Aorta (tissue), 5 donors: ENCODE data around the gene CEACAM7. TPM values are rescaled to one million over a fixed set of nuclear protein-coding genes. Genes with fewer than 3 reads are reported as not detected.
"Not testable (repeated sequence)": the region's sequence is repeated elsewhere in the genome, so short reads cannot be mapped to it uniquely, and the experiment has no call there.

Experiments used
- ATAC-seq: fragments of 200-7000 bp; cut with Tn5 transposase; one replicate; pipeline ENCODE4 v1.9.1; 2022; ENCODE audit warnings: moderate library complexity; ENCODE audit not compliant: low FRiP score
- DNase-seq, 2 donors: peaks; one replicate each; pipeline ENCODE4 v3.0.0-alpha.2; 2020
- H3K27ac ChIP-seq, 2 donors: one replicate each; pipeline ENCODE4 v1.5.1; 2013; ENCODE audit warnings: low read length in 2 of 2, mild to moderate bottlenecking in 2 of 2, moderate library complexity in 2 of 2, control low read depth in 1 of 2, inconsistent platforms in 1 of 2, low read depth in 1 of 2
- H3K27me3 ChIP-seq, 2 donors: one replicate each; pipeline ENCODE4 v1.6.1; 2013; ENCODE audit warnings: control low read depth in 1 of 2, low read length in 1 of 2, mild to moderate bottlenecking in 1 of 2, moderate library complexity in 1 of 2; ENCODE audit not compliant: insufficient read depth in 2 of 2, control insufficient read depth in 1 of 2
- H3K36me3 ChIP-seq, 2 donors: one replicate each; pipeline ENCODE4 v1.6.1; 2013; ENCODE audit warnings: control low read depth in 1 of 2, low read length in 1 of 2, mild to moderate bottlenecking in 1 of 2; ENCODE audit not compliant: insufficient read depth in 2 of 2, control insufficient read depth in 1 of 2
- H3K4me1 ChIP-seq, 2 donors: one replicate each; pipeline ENCODE4 v1.6.1; 2013; ENCODE audit warnings: low read length in 2 of 2, control low read depth in 1 of 2, mild to moderate bottlenecking in 1 of 2, moderate library complexity in 1 of 2; ENCODE audit not compliant: insufficient read depth in 2 of 2, control insufficient read depth in 1 of 2
- H3K4me3 ChIP-seq, 2 donors: one replicate each; pipeline ENCODE4 v1.5.1; 2013; ENCODE audit warnings: low read length in 2 of 2, control low read depth in 1 of 2, mild to moderate bottlenecking in 1 of 2
- H3K9me3 ChIP-seq: one replicate; pipeline ENCODE4 v1.6.1; 2013; ENCODE audit warnings: mild to moderate bottlenecking, low read length; ENCODE audit not compliant: control insufficient read depth
- WGBS, 2 donors: extraction: QIAGEN DNeasy Blood & Tissue Kit; methylation state at CpG; one replicate each; pipeline ENCODE4 v1.1.7; 2013; 5-methylcytosine and 5-hydroxymethylcytosine counted together
- intact Hi-C, 2 donors: fragments of 100-400 bp; cut with DNase I; formaldehyde crosslinking; loops; one replicate each; pipeline versions ENCODE4 v1.14.2 to v1.15.0; 2022
- polyA plus RNA-seq, 2 donors: library from polyadenylated mRNA; stranded (reverse); fragments of 200-250 nt; gene quantifications; one replicate each; pipeline ENCODE4 v1.2.3, GENCODE V29; 2013
- total RNA-seq, 2 donors: library from RNA; stranded (reverse); fragmentation: NEBNext Ultra II Directional; extraction: Animal tissue kit (Norgen Biotek cat#: 25700); gene quantifications; one replicate each; pipeline ENCODE4 v1.2.1, GENCODE V29; 2021
- donor health status: healthy with polysubstance abuse.
- donor health status: Bipolar disorder and iron deficiency.
- donor health status: DM: no; HTN: no; CAD: no.
- donor health status: DM: no; HTN: no; CAD: no.
- donor health status: DM: yes; HTN: yes; CAD: no.

The CEACAM7 gene
- total and polyA plus RNA-seq, 4 donors: 0.26 to 7.4 (median 0.61) TPM; not detected in 1

- no peaks in the 10 kb centered on the region for H3K27me3 ChIP-seq
- WGBS, 2 donors: 80 to 83% methylated on average over 8 of the region's 8 CpGs
- DNase-seq: no peak
These were observed 22.0 kb upstream of the CEACAM7 start for GRCh38 chr19:41709951-41710645.

DNA sequence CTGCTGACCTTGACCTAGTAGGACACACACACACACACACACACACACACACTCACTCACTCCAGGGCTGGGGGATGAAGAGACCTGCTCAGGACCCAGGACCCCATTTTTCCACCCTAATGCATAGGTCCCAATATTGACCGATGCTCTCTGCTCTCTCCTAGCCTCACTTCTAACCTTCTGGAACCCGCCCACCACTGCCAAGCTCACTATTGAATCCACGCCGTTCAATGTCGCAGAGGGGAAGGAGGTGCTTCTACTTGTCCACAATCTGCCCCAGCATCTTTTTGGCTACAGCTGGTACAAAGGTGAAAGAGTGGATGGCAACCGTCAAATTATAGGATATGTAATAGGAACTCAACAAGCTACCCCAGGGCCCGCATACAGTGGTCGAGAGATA, 21.4 kb upstream of the CEACAM7 start:
- H3K27me3 ChIP-seq, DNase-seq, H3K4me3 ChIP-seq, H3K36me3 ChIP-seq, intact Hi-C loops, H3K27ac ChIP-seq, H3K4me1 ChIP-seq, H3K9me3 ChIP-seq, ATAC-seq: not testable (repeated sequence)
- 79 to 84% methylated on average over 8 of the region's 8 CpGs for WGBS, 2 donors

More at GRCh38 chr19:41709951-41710645, 22.0 kb upstream of the CEACAM7 start:
- ATAC-seq: no peak
- intact Hi-C loops: no loop called here
- Histone ChIP-seq H3K9me3 (no peaks in the 10 kb centered on the region), H3K4me3 (no peak overlapping the region), H3K4me1 (no peaks in the 10 kb centered on the region), H3K36me3 (no peaks in the 10 kb centered on the region), H3K27ac (no peak overlapping the region)

GRCh38 chr19:41708481-41708880, 20.4 kb upstream of the CEACAM7 start, which contains the start of gene CEACAM5:
CEACAM5 (plus strand) TSS chr19:41708626; CDS start chr19:41708732, 106 bp downstream.
- Histone ChIP-seq H3K4me3 (no peak within 1 kb of the TSS), H3K27ac (no peak within 1 kb of the TSS), H3K27me3 (no peaks in the 10 kb centered on the region), H3K36me3 (no peaks in the 10 kb centered on the region), H3K4me1 (no peaks in the 10 kb centered on the region), H3K9me3 (no peaks in the 10 kb centered on the region)
- 36 to 41% methylated on average over 4 of the region's 4 CpGs for WGBS, 2 donors
- intact Hi-C loops: no loop called here
- DNase-seq (peak in 1 of 2 donors; percentile 33), ATAC-seq (no peak)

DNA sequence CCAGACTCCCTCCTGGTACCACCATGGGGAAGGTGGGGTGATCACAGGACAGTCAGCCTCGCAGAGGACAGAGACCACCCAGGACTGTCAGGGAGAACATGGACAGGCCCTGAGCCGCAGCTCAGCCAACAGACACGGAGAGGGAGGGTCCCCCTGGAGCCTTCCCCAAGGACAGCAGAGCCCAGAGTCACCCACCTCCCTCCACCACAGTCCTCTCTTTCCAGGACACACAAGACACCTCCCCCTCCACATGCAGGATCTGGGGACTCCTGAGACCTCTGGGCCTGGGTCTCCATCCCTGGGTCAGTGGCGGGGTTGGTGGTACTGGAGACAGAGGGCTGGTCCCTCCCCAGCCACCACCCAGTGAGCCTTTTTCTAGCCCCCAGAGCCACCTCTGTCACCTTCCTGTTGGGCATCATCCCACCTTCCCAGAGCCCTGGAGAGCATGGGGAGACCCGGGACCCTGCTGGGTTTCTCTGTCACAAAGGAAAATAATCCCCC, 19.9 kb upstream of the CEACAM7 start:
- Histone ChIP-seq H3K27me3 (no peaks in the 10 kb centered on the region), H3K9me3 (no peaks in the 10 kb centered on the region), H3K4me3 (no peak overlapping the region), H3K4me1 (no peaks in the 10 kb centered on the region), H3K36me3 (no peaks in the 10 kb centered on the region), H3K27ac (no peak overlapping the region)
- no peak for ATAC-seq
- WGBS, 2 donors: 69 to 75% methylated on average over 5 of the region's 5 CpGs
- peak in 1 of 2 donors; percentile 59 for DNase-seq
- intact Hi-C loops: no loop called here

GRCh38 chr19:41707502-41707812, 19.4 kb upstream of the CEACAM7 start:
- Histone ChIP-seq H3K27me3 (no peaks in the 10 kb centered on the region), H3K36me3 (no peaks in the 10 kb centered on the region), H3K9me3 (no peaks in the 10 kb centered on the region), H3K4me1 (no peaks in the 10 kb centered on the region), H3K4me3 (no peak overlapping the region), H3K27ac (no peak overlapping the region)
- intact Hi-C loops: no loop called here
- DNase-seq: no peak
- WGBS, 2 donors: 43 to 59% methylated on average over 5 of the region's 5 CpGs
- ATAC-seq: no peak

GRCh38 chr19:41706741-41707501, 18.9 kb upstream of the CEACAM7 start:
- intact Hi-C loops: no loop called here
- no peaks in the 10 kb centered on the region for H3K27me3 ChIP-seq
- 13 to 17% methylated on average over 26 of the region's 26 CpGs for WGBS, 2 donors
- H3K4me1 ChIP-seq: no peaks in the 10 kb centered on the region
- no peaks in the 10 kb centered on the region for H3K36me3 ChIP-seq
- H3K4me3 ChIP-seq: no peak overlapping the region
- ATAC-seq (no peak), DNase-seq (peak; percentile 64 to 78)
- H3K9me3 ChIP-seq: no peaks in the 10 kb centered on the region
- H3K27ac ChIP-seq: no peak overlapping the region

GRCh38 chr19:41705393-41706174, 17.5 kb upstream of the CEACAM7 start:
- intact Hi-C loops: no loop called here
- Histone ChIP-seq H3K4me1 (no peaks in the 10 kb centered on the region), H3K36me3 (no peaks in the 10 kb centered on the region), H3K4me3 (no peak overlapping the region), H3K9me3 (no peaks in the 10 kb centered on the region), H3K27me3 (no peaks in the 10 kb centered on the region), H3K27ac (no peak overlapping the region)
- ATAC-seq (no peak), DNase-seq (peak in 1 of 2 donors; percentile 56)
- 44 to 46% methylated on average over 10 of the region's 10 CpGs for WGBS, 2 donors

DNA sequence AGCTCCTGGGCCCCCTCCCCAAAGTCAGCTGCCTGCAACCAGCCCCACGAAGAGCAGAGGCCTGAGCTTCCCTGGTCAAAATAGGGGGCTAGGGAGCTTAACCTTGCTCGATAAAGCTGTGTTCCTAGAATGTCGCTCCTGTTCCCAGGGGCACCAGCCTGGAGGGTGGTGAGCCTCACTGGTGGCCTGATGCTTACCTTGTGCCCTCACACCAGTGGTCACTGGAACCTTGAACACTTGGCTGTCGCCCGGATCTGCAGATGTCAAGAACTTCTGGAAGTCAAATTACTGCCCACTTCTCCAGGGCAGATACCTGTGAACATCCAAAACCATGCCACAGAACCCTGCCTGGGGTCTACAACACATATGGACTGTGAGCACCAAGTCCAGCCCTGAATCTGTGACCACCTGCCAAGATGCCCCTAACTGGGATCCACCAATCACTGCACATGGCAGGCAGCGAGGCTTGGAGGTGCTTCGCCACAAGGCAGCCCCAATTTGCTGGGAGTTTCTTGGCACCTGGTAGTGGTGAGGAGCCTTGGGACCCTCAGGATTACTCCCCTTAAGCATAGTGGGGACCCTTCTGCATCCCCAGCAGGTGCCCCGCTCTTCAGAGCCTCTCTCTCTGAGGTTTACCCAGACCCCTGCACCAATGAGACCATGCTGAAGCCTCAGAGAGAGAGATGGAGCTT, 15.7 kb upstream of the CEACAM7 start:
- peak in 1 of 2 donors; percentile 23 for DNase-seq
- no peak for ATAC-seq
- Histone ChIP-seq H3K4me1 (no peaks in the 10 kb centered on the region), H3K27ac (no peak overlapping the region), H3K9me3 (no peaks in the 10 kb centered on the region), H3K27me3 (no peaks in the 10 kb centered on the region), H3K4me3 (no peak overlapping the region), H3K36me3 (no peaks in the 10 kb centered on the region)
- 64% methylated on average over 8 of the region's 8 CpGs for WGBS, 2 donors
- intact Hi-C loops: no loop called here
